ENCODE data around the gene UBE2B. TPM values are rescaled to one million over a fixed set of nuclear protein-coding genes. Genes with fewer than 3 reads are reported as not detected.
"Not testable (repeated sequence)": the region's sequence is repeated elsewhere in the genome, so short reads cannot be mapped to it uniquely, and the experiment has no call there.

The UBE2B gene
- polyA plus RNA-seq (2012; ENCODE audit: insufficient read depth, insufficient read length, low read depth), result 69.4 TPM

- Histone ChIP-seq H3K27me3 (no peaks in the 10 kb centered on the region), H3K36me3 (peaks cover 19% of the 10 kb centered on the region), H3K9me3 (no peaks in the 10 kb centered on the region), H3K4me3 (ENCODE audit: low read depth, low read length) (peak within 1 kb of the TSS; percentile 80), H3K4me1 (no peaks in the 10 kb centered on the region; the same call in 1 of the 2 replicates)
- peak; percentile 98 for DNase-seq
- TF ChIP-seq, protein P1, sequence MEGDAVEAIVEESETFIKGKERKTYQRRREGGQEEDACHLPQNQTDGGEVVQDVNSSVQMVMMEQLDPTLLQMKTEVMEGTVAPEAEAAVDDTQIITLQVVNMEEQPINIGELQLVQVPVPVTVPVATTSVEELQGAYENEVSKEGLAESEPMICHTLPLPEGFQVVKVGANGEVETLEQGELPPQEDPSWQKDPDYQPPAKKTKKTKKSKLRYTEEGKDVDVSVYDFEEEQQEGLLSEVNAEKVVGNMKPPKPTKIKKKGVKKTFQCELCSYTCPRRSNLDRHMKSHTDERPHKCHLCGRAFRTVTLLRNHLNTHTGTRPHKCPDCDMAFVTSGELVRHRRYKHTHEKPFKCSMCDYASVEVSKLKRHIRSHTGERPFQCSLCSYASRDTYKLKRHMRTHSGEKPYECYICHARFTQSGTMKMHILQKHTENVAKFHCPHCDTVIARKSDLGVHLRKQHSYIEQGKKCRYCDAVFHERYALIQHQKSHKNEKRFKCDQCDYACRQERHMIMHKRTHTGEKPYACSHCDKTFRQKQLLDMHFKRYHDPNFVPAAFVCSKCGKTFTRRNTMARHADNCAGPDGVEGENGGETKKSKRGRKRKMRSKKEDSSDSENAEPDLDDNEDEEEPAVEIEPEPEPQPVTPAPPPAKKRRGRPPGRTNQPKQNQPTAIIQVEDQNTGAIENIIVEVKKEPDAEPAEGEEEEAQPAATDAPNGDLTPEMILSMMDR (IDR thresholded peaks at IDR 0.05; ENCODE audit: low read depth, low read length), result no peak
These were observed at the start of gene UBE2B for GRCh38 chr5:134370871-134371833. UBE2B (plus strand) TSS chr5:134371569; CDS start chr5:134371596, 27 bp downstream.

GRCh38 chr5:134327327-134327726 lies 44.0 kb upstream of the UBE2B start:
- Histone ChIP-seq H3K27me3 (no peaks in the 10 kb centered on the region), H3K4me1 (no peaks in the 10 kb centered on the region), H3K36me3 (no peaks in the 10 kb centered on the region), H3K4me3 (ENCODE audit: low read depth, low read length) (no peak overlapping the region), H3K9me3 (no peaks in the 10 kb centered on the region; the same call in none of the 2 replicates)
- DNase-seq, result no peak
- TF ChIP-seq, protein P1 (IDR thresholded peaks at IDR 0.05; ENCODE audit: low read depth, low read length), result no peak

DNA sequence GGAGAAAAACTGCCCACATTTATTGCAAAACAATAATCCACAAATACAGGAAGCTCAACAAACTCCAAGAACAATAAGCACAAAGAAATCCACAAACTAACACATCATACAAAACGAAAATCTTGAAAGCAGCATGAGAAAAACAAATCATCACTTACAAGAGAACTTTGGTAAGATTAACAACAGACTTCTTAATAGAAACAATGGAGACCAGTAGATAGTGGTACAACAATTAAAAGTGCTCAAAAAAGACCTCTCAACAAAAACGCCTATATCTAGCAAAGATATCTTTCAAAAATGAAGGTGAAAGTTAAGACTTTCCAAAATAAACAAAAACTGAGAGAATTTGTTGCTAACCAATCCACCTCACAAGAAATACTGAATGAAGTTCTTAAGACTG lies 42.8 kb upstream of the UBE2B start:
- Histone ChIP-seq H3K4me1 (no peaks in the 10 kb centered on the region), H3K36me3 (no peaks in the 10 kb centered on the region), H3K27me3 (no peaks in the 10 kb centered on the region), H3K4me3 (ENCODE audit: low read depth, low read length) (no peak overlapping the region), H3K9me3 (no peaks in the 10 kb centered on the region; the same call in none of the 2 replicates)
- TF ChIP-seq, protein P1 (IDR thresholded peaks at IDR 0.05; ENCODE audit: low read depth, low read length), result no peak
- DNase-seq, result no peak

- not testable (repeated sequence) for H3K4me3 ChIP-seq (ENCODE audit: low read depth, low read length); H3K4me1 ChIP-seq; H3K36me3 ChIP-seq; H3K27me3 ChIP-seq; DNase-seq; H3K9me3 ChIP-seq
These were observed 34.5 kb upstream of the UBE2B start for GRCh38 chr5:134336833-134337232.

- H3K4me3 ChIP-seq (ENCODE audit: low read depth, low read length); H3K27me3 ChIP-seq; H3K4me1 ChIP-seq; H3K36me3 ChIP-seq; H3K9me3 ChIP-seq; DNase-seq: not testable (repeated sequence)
These were observed 27.9 kb upstream of the UBE2B start for GRCh38 chr5:134343500-134343899.

DNA sequence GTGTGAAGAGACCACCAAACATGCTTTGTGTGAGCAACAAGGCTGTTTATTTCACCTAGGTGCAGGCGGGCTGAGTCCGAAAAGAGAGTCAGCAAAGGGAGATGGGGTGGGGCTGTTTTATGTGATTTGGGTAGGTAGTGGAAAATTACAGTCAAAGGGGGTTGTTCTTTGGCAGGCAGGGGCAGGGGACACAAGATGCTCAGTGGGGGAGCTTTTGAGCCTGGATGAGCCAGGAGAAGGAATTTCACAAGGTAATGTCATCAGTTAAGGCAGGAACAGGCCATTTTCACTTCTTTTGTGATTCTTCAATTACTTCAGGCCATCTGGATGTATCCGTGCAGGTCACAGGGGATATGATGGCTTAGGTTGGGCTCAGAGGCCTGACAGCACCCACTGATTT lies 25.9 kb upstream of the UBE2B start:
- not testable (repeated sequence) for H3K9me3 ChIP-seq; H3K36me3 ChIP-seq; DNase-seq; H3K4me3 ChIP-seq (ENCODE audit: low read depth, low read length); H3K4me1 ChIP-seq; H3K27me3 ChIP-seq

- TF ChIP-seq, protein P1 (IDR thresholded peaks at IDR 0.05; ENCODE audit: low read depth, low read length), result no peak
- no peak overlapping the region for H3K4me3 ChIP-seq (ENCODE audit: low read depth, low read length)
These were observed 25.4 kb upstream of the UBE2B start for GRCh38 chr5:134345996-134346395.

More at GRCh38 chr5:134345996-134346395, 25.4 kb upstream of the UBE2B start:
- H3K36me3 ChIP-seq, result no peaks in the 10 kb centered on the region
- no peak for DNase-seq
- H3K4me1 ChIP-seq, result no peaks in the 10 kb centered on the region; the same call in 1 of the 2 replicates
- no peaks in the 10 kb centered on the region for H3K9me3 ChIP-seq
- H3K27me3 ChIP-seq, result no peaks in the 10 kb centered on the region

All from BE2C (cell line).